Uterus (tissue), 4 donors: ENCODE measurements around the gene POLA1. TPM values are rescaled to one million over a fixed set of nuclear protein-coding genes. Genes with fewer than 3 reads are reported as not detected.

ENCODE experiments used
- DNase-seq, 2 donors: peaks; one replicate each; pipeline ENCODE4 v3.0.0-alpha.2; 2019 to 2020
- H3K27ac ChIP-seq, 2 donors: fragments of 200-600 bp; sonication (generic); 1 replicate in 1 of 2; 2 replicates in 1 of 2; pipeline ENCODE4 v1.5.1; 2016 to 2018
- H3K27me3 ChIP-seq, 2 donors: fragments of 200-600 bp; sonication (generic); one replicate each; pipeline ENCODE4 v1.5.1; 2018 to 2019; ENCODE audit warnings: control low read depth in 1 of 2
- H3K36me3 ChIP-seq, 2 donors: fragments of 200-600 bp; sonication (generic); one replicate each; pipeline ENCODE4 v1.5.1; 2019; ENCODE audit warnings: control low read depth in 1 of 2
- H3K4me1 ChIP-seq, 2 donors: fragments of 200-600 bp; sonication (generic); one replicate each; pipeline ENCODE4 v1.5.1; 2018 to 2019; ENCODE audit warnings: control low read depth in 1 of 2
- H3K4me3 ChIP-seq, 2 donors: fragments of 200-600 bp; sonication (generic); 1 replicate in 1 of 2; 2 replicates in 1 of 2; pipeline ENCODE4 v1.5.1; 2018 to 2019; ENCODE audit warnings: mild to moderate bottlenecking in 1 of 2
- H3K9me3 ChIP-seq, 2 donors: fragments of 200-600 bp; sonication (generic); one replicate each; pipeline ENCODE4 v1.5.1; 2019; ENCODE audit warnings: control low read depth in 1 of 2
- CTCF ChIP-seq, 4 experiments: fragments of 200-600 bp in 2 of 4; fragments of 450-650 bp in 2 of 4; sonication (generic) in 2 of 4; IDR thresholded peaks; one replicate each; pipeline ENCODE4 v1.5.1; 2016 to 2019; ENCODE audit warnings: antibody characterized with exemption in 4 of 4, mild to moderate bottlenecking in 2 of 4, moderate library complexity in 1 of 4
- POLR2A ChIP-seq, 2 donors: fragments of 450-650 bp; IDR thresholded peaks; one replicate each; pipeline ENCODE4 v1.6.1; 2016; ENCODE audit warnings: antibody characterized with exemption in 2 of 2, mild to moderate bottlenecking in 1 of 2, moderate library complexity in 1 of 2
- intact Hi-C: fragments of 100-400 bp; cut with DNase I; formaldehyde crosslinking; loops from one replicate; pipeline ENCODE4 v1.15.1; 2023; ENCODE audit warnings: low total_unique reads
- total RNA-seq, 4 donors: library from RNA; depleted of rRNA in 3 of 4; stranded (reverse); fragments of >200 nt in 3 of 4; gene quantifications; one replicate each; pipeline versions ENCODE4 v1.1.0 to v1.2.4, GENCODE V29; 2014 to 2023
- donor health status: DM: yes; HTN: yes; CAD: no.

The POLA1 gene
- total RNA-seq, 4 donors from 2014 or later = 11.8 to 78.2 (median 26.3) TPM

- no peak overlapping the region for H3K4me3 ChIP-seq
- no peaks in the 10 kb centered on the region for H3K27me3 ChIP-seq
- no peaks in the 10 kb centered on the region for H3K9me3 ChIP-seq
- intact Hi-C loops = no loop called here
- H3K4me1 ChIP-seq = no peaks in the 10 kb centered on the region
- no peaks in the 10 kb centered on the region for H3K36me3 ChIP-seq
- TF ChIP-seq CTCF (IDR thresholded peaks at IDR 0.05) = no peak
- no peak for TF ChIP-seq POLR2A (IDR thresholded peaks at IDR 0.05)
- H3K27ac ChIP-seq = no peak overlapping the region
- no peak for DNase-seq
Measured at GRCh38 chrX:24965372-24965771, 271.7 kb downstream of the POLA1 start.

DNA sequence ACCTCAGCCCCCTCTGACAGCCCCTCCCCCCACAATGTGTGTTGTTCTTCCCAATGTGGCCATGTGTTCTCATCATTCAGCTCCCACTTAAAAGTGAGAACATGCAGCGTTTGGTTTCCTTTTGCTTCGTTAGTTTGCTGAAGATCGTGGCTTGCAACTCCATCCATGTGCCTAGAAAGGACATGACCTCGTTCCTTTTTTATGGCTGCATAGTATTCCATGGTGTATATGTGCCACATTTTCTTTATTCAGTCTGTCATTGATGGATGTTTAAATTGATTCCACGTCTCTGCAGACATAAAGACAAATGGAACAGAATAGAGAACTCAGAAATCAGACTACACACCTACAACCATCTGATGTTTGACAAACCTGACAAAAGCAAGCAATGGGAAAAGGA is 276.1 kb downstream of the POLA1 start:
- intact Hi-C loops = no loop called here

GRCh38 chrX:24979081-24979480 is 285.4 kb downstream of the POLA1 start:
- no peaks in the 10 kb centered on the region for H3K9me3 ChIP-seq
- H3K4me3 ChIP-seq = no peak overlapping the region
- intact Hi-C loops = no loop called here
- TF ChIP-seq POLR2A (IDR thresholded peaks at IDR 0.05) (no peak), CTCF (IDR thresholded peaks at IDR 0.05) (no peak)
- no peaks in the 10 kb centered on the region for H3K4me1 ChIP-seq
- DNase-seq = no peak
- no peak overlapping the region for H3K27ac ChIP-seq
- H3K27me3 ChIP-seq = no peaks in the 10 kb centered on the region
- H3K36me3 ChIP-seq = no peaks in the 10 kb centered on the region

More for the DNA sequence above, 276.1 kb downstream of the POLA1 start:
- no peak for DNase-seq
- Histone ChIP-seq H3K4me3 (no peak overlapping the region), H3K4me1 (no peaks in the 10 kb centered on the region), H3K36me3 (no peaks in the 10 kb centered on the region), H3K9me3 (no peaks in the 10 kb centered on the region), H3K27ac (no peak overlapping the region), H3K27me3 (no peaks in the 10 kb centered on the region)
- no peak for TF ChIP-seq POLR2A (IDR thresholded peaks at IDR 0.05)
- no peak for TF ChIP-seq CTCF (IDR thresholded peaks at IDR 0.05)

GRCh38 chrX:24981030-24981429 is 287.3 kb downstream of the POLA1 start:
- DNase-seq = no peak
- no peaks in the 10 kb centered on the region for H3K4me1 ChIP-seq
- no peaks in the 10 kb centered on the region for H3K36me3 ChIP-seq
- no peak overlapping the region for H3K4me3 ChIP-seq
- H3K27me3 ChIP-seq = no peaks in the 10 kb centered on the region
- intact Hi-C loops = no loop called here
- no peak overlapping the region for H3K27ac ChIP-seq
- TF ChIP-seq CTCF (IDR thresholded peaks at IDR 0.05) (no peak), POLR2A (IDR thresholded peaks at IDR 0.05) (no peak)
- no peaks in the 10 kb centered on the region for H3K9me3 ChIP-seq

DNA sequence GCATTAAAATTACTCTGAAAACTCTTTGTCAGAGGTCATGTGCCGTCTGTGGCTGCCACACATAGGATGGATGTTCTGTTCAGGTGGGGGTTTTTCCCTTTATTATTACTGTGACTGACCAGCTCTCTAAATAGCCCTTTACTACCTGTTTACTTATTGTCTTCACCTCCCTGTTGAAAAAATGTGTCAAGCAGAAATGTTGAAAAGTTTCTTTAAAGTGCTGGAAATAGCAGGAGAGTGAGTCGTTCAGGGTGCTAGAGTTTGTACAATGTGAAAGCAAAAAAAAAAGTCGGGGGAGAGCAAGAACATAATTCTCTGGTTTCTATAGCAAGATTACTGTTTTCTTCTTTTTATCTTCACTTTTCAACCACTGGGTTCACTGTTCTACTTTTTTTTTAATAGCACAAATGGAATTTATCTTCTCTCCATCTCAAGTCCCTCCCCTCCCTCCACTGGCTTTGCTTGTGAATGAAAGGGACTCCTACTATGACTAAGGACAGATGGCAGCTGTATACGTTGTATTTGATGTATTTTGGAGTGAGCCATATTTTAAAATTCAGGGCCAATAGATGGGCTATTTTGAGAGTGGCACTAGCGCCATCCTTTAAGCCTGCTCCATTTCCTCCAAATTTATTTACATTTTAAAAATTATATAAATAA is 288.7 kb downstream of the POLA1 start:
- intact Hi-C loops = no loop called here
- Histone ChIP-seq H3K4me3 (no peak overlapping the region), H3K27ac (no peak overlapping the region), H3K36me3 (no peaks in the 10 kb centered on the region), H3K4me1 (no peaks in the 10 kb centered on the region), H3K9me3 (no peaks in the 10 kb centered on the region), H3K27me3 (no peaks in the 10 kb centered on the region)
- TF ChIP-seq CTCF (IDR thresholded peaks at IDR 0.05) (no peak), POLR2A (IDR thresholded peaks at IDR 0.05) (no peak)
- DNase-seq = no peak
